ENCODE data around the gene TMEM51. TPM values are rescaled to one million over a fixed set of nuclear protein-coding genes. Genes with fewer than 3 reads are reported as not detected.

Gene TMEM51
- total and polyA plus RNA-seq, 10 of the 15 experiments (the other 5 are each of a cell fraction or from before 2014, with no cell fraction given): 0.55 to 4.8 (median 3.1) TPM

DNA sequence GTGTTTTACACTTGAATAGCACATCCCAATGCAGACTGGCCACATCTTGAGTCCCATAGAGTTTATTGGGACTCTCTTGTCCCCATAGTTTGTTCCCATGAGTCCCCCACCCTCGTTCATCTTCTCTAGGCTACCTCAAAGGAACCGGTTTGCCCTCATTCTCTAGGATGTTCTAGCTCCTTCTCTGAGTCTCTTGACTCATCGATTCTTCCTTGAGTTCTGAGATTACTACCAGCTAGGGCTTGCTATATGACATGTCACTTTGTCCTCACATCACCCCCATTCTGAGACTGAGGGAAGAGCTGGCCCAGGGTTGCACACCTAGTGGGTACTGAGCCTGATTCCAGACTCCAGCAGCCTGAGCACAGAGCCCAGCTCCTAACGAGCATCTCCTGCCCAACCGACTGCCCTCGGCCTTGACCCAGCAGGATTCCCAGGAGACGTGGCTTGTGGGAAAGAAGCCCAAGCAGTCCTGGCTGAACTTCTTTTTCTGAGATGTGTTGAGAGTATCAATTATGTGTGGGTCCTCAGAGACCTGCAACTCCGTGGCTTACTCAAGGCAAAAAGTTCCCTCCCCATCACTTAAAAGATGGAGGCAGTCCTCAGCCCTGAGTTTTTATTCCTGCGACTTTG lies 42.0 kb downstream of the TMEM51 start:
- Histone ChIP-seq H3K9me3 (replicated peaks; ENCODE audit: control insufficient read depth, insufficient read depth, low read length) (no peaks in the 10 kb centered on the region), H3K36me3 (ENCODE audit: control insufficient read depth in 2 of 2, insufficient read depth in 2 of 2, low read length in 1 of 2) (no peaks in the 10 kb centered on the region), H4K20me1 (ENCODE audit: control insufficient read depth, insufficient read depth) (no peaks in the 10 kb centered on the region), H3K79me2 (ENCODE audit: control insufficient read depth, insufficient read depth, low read length) (no peaks in the 10 kb centered on the region), H3K4me3 (no peak overlapping the region), H3K4me2 (ENCODE audit: control insufficient read depth, insufficient read depth) (no peak overlapping the region), H3K9ac (ENCODE audit: control insufficient read depth, insufficient read depth, low read length) (no peak overlapping the region), H3K27me3 (replicated peaks in 1 of 2; ENCODE audit: control insufficient read depth in 2 of 2, insufficient read depth in 2 of 2, low read length in 1 of 2) (no peaks in the 10 kb centered on the region), H3K4me1 (ENCODE audit: control insufficient read depth, insufficient read depth, low read length) (no peaks in the 10 kb centered on the region), H2AFZ (ENCODE audit: control insufficient read depth, low read depth, low read length) (no peak overlapping the region), H3K27ac (ENCODE audit: control insufficient read depth, insufficient read depth) (no peak overlapping the region)
- RAD21 ChIA-PET (ENCODE audit: unreplicated experiment): interaction anchor here (0.6 to 1.2 kb wide), 5 partner anchors 22 to 77 kb away, joined by 3 to 4 read pairs (median 3); no protein-coding TSS in a partner anchor
- in situ Hi-C loops (cut with MboI) (no loop called here), intact Hi-C loops (cut with micrococcal nuclease; ENCODE audit: unreplicated experiment) (no loop called here)
- FAIRE-seq: no peak
- 23% methylated on average over 9 of the region's 9 CpGs for WGBS (ENCODE audit: insufficient coverage, insufficient replicate concordance, low lambda C conversion rate, missing lambda C conversion rate)
- no peak for TF ChIP-seq CTCF (IDR thresholded peaks at IDR 0.05 in 2 of 3, conservative IDR thresholded peaks at IDR 0.05 in 1 of 3; ENCODE audit: control insufficient read depth in 2 of 3, extremely low read depth in 1 of 3, insufficient read depth in 1 of 3, low read depth in 3 of 3, low read length in 3 of 3)
- TF ChIP-seq BRCA1 (IDR thresholded peaks at IDR 0.05; ENCODE audit: low read depth, low read length): no peak
- no peak for TF ChIP-seq CREB1 (IDR thresholded peaks at IDR 0.05; ENCODE audit: low read depth)
- no peak for TF ChIP-seq IRF4 (IDR thresholded peaks at IDR 0.05; ENCODE audit: low read depth, low read length)
- TF ChIP-seq SMAD5 (IDR thresholded peaks at IDR 0.05; ENCODE audit: low read depth): no peak
- no peak for TF ChIP-seq SUPT20H (IDR thresholded peaks at IDR 0.05; ENCODE audit: borderline replicate concordance, control insufficient read depth, low read depth, low read length)
- TF ChIP-seq MEF2A (IDR thresholded peaks at IDR 0.05; ENCODE audit: insufficient read depth, low read depth, low read length): no peak
- no peak for TF ChIP-seq ESRRA (IDR thresholded peaks at IDR 0.05; ENCODE audit: low read length)
- no peak for TF ChIP-seq BACH1 (IDR thresholded peaks at IDR 0.05; ENCODE audit: borderline replicate concordance)
- TF ChIP-seq RBBP5 (conservative IDR thresholded peaks at IDR 0.05): no peak
- TF ChIP-seq, protein P1, sequence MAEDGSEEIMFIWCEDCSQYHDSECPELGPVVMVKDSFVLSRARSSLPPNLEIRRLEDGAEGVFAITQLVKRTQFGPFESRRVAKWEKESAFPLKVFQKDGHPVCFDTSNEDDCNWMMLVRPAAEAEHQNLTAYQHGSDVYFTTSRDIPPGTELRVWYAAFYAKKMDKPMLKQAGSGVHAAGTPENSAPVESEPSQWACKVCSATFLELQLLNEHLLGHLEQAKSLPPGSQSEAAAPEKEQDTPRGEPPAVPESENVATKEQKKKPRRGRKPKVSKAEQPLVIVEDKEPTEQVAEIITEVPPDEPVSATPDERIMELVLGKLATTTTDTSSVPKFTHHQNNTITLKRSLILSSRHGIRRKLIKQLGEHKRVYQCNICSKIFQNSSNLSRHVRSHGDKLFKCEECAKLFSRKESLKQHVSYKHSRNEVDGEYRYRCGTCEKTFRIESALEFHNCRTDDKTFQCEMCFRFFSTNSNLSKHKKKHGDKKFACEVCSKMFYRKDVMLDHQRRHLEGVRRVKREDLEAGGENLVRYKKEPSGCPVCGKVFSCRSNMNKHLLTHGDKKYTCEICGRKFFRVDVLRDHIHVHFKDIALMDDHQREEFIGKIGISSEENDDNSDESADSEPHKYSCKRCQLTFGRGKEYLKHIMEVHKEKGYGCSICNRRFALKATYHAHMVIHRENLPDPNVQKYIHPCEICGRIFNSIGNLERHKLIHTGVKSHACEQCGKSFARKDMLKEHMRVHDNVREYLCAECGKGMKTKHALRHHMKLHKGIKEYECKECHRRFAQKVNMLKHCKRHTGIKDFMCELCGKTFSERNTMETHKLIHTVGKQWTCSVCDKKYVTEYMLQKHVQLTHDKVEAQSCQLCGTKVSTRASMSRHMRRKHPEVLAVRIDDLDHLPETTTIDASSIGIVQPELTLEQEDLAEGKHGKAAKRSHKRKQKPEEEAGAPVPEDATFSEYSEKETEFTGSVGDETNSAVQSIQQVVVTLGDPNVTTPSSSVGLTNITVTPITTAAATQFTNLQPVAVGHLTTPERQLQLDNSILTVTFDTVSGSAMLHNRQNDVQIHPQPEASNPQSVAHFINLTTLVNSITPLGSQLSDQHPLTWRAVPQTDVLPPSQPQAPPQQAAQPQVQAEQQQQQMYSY (CRISPR knock-in tag; IDR thresholded peaks at IDR 0.05): no peak
- TF ChIP-seq MTA3 (IDR thresholded peaks at IDR 0.05; ENCODE audit: borderline replicate concordance, low read length): no peak
- TF ChIP-seq TCF3 (IDR thresholded peaks at IDR 0.05; ENCODE audit: borderline replicate concordance, insufficient read depth, low read depth, low read length): no peak
- no peak for TF ChIP-seq JUND (IDR thresholded peaks at IDR 0.05; ENCODE audit: low read depth, low read length)
- TF ChIP-seq ETV6 (conservative IDR thresholded peaks at IDR 0.05 in 1 of 2, IDR thresholded peaks at IDR 0.05 in 1 of 2; ENCODE audit: borderline replicate concordance in 1 of 2, low read depth in 1 of 2): no peak
- no peak for TF ChIP-seq SREBF1 (IDR thresholded peaks at IDR 0.05; ENCODE audit: low read length)
- TF ChIP-seq RFX5 (IDR thresholded peaks at IDR 0.05; ENCODE audit: low read depth, low read length): no peak
- no peak for TF ChIP-seq RELA (IDR thresholded peaks at IDR 0.05; ENCODE audit: borderline replicate concordance, partially characterized antibody)
- no peak for TF ChIP-seq DPF2 (IDR thresholded peaks at IDR 0.05)
- TF ChIP-seq EGR1 (IDR thresholded peaks at IDR 0.05; ENCODE audit: borderline replicate concordance in 1 of 2, low read depth in 2 of 2, low read length in 2 of 2): no peak
- BruUV-seq (replicated peaks): no TSS peak
- POLR2A ChIA-PET: interaction anchor here (1.2 kb wide), 1 partner anchor 26 kb away, joined by 3 read pairs; no protein-coding TSS in a partner anchor
- CTCF ChIA-PET: interaction anchor here (0.9 to 1.4 kb wide), 2 partner anchors 16 to 38 kb away, joined by 3 to 4 read pairs; no protein-coding TSS in a partner anchor
- SMC1A ChIA-PET (ENCODE audit: uncharacterized antibody, unreplicated experiment): interaction anchor here (0.9 kb wide), 1 partner anchor 11 kb away, joined by 3 read pairs; no protein-coding TSS in a partner anchor
- no peak for ATAC-seq
- no peak for DNase-seq (ENCODE audit: low read depth, low spot score)

All from GM12878 (cell line).